Measurements from ENCODE around the gene GINS1.
A peak's percentile ranks its signal among the peaks of the same experiment; 100 is the strongest.

GINS1 gene

DNA sequence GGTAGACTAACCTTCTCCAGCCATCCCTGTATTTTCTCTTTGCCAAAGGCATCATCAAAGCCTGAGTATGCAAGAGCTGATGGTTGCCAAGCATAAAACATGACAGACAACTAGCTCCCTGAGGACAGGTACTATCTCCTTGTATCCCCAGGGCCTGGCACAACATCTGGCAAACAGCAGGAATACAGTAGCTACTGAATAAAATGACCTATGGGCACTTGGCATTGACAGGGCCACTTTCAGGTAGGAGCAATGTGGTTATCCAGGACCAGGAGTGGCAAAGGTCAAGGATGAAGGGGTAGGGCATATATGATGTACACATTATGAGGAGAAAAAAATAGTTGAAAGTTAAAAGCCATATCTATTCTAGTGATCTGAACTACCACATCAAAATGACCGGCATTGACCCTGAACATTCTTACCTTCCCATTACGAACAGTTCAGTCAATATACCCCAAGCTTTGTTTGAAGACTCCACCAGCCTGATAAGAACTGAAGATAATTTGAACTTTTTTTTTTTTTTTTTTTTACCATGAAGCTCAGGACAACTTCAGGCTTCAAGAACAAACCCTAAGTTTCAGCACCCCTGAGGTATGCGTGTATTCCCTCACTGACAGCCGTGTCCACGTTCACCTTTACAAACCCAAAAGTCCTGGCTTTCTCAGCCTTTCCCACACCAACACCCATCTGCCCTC is 29.1 kb upstream of the GINS1 start:
- no peaks in the 10 kb centered on the region for H3K4me1 Mint-ChIP-seq
- no peaks in the 10 kb centered on the region for H3K27me3 Mint-ChIP-seq
- DNase-seq = no peak
- H3K36me3 Mint-ChIP-seq = peaks cover 15% of the 10 kb centered on the region
- CTCF ChIA-PET = no interaction called here
- no peak overlapping the region for H3K4me3 Mint-ChIP-seq
- no peaks in the 10 kb centered on the region for H3K9me3 Mint-ChIP-seq
- no peak overlapping the region for H3K27ac Mint-ChIP-seq

DNA sequence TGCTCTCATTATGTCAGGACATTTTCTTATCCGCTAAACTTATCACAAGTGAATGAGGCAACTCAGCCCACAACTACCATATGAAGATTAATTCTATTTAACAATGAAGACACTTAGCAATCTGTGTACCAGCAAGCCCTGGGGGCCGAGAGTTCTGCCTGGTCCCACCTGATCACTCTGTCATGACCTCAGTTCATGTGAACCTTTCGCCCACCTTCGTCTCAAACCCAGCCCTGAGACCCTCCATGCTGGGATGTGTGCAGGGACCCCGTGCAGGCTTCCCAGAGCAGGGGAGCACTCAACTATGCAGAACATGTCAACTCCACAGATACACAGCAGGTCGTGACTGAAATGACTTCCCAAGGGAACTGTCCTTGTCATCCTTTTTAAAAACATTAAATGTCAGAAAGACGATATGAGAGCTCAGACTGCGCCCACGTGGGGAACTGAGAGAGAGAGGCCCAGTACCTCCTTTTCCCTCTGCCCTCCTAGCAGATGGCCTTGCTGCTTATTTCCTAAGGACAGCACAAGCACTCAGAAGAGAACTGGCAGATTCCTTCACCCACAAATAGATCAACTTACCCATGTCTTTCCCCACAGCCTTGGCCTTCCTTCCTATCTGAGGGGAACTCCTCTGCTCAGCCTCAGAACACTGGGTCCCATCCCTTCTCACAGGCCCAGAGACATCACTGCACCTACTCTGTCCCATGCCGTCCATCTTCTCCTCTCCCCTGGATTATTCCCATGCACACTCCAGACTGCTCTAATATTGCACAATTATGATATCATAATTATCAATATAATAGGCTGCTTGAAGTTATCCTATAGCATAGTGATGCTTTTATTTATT is 28.4 kb upstream of the GINS1 start:
- CTCF ChIA-PET = interaction anchor here (0.6 kb wide), 1 partner anchor 20 kb away, joined by 3 read pairs; no protein-coding TSS in a partner anchor
- no peaks in the 10 kb centered on the region for H3K9me3 Mint-ChIP-seq
- no peak overlapping the region for H3K27ac Mint-ChIP-seq
- no peak for DNase-seq
- H3K4me3 Mint-ChIP-seq = no peak overlapping the region
- H3K36me3 Mint-ChIP-seq = peaks cover 12% of the 10 kb centered on the region
- H3K4me1 Mint-ChIP-seq = no peaks in the 10 kb centered on the region
- H3K27me3 Mint-ChIP-seq = no peaks in the 10 kb centered on the region

DNA sequence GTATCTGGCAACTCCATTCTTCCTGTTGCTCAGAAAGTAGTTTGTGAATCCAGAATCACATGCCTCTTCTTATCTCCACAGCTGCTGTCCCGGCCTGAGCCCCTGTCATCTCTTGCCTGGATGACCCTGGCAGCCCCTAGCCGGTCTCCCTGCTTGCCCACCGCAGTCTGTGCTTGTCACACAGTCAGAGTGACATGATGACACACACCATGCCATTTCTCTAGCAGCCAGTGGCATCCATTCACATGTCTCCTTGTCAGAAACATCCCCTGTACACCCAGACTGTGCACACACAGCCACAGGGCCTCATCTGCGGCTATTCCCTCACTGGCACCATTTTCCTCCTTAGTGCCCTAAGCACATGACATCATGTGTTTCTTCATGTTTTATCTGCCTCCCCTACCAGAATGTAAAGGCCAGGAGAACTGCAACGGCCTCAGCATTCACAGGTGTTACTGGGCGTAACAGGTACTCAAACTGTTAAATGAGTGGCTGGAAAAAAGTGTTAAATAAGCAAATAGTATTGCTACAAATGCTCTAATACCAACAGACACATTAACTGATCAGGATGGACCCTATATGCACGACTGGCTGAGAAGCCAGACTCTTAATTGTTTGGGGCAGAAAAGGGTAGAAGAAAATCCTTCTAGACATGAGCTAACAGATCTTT is 26.4 kb upstream of the GINS1 start:
- H3K4me1 Mint-ChIP-seq = peaks cover 3% of the 10 kb centered on the region
- H3K9me3 Mint-ChIP-seq = no peaks in the 10 kb centered on the region
- no peaks in the 10 kb centered on the region for H3K27me3 Mint-ChIP-seq
- no peak overlapping the region for H3K4me3 Mint-ChIP-seq
- CTCF ChIA-PET = interaction anchor here (0.6 kb wide), 1 partner anchor 1659 kb away, joined by 3 read pairs; no protein-coding TSS in a partner anchor
- no peak overlapping the region for H3K27ac Mint-ChIP-seq
- DNase-seq = no peak
- H3K36me3 Mint-ChIP-seq = peaks cover 8% of the 10 kb centered on the region

DNA sequence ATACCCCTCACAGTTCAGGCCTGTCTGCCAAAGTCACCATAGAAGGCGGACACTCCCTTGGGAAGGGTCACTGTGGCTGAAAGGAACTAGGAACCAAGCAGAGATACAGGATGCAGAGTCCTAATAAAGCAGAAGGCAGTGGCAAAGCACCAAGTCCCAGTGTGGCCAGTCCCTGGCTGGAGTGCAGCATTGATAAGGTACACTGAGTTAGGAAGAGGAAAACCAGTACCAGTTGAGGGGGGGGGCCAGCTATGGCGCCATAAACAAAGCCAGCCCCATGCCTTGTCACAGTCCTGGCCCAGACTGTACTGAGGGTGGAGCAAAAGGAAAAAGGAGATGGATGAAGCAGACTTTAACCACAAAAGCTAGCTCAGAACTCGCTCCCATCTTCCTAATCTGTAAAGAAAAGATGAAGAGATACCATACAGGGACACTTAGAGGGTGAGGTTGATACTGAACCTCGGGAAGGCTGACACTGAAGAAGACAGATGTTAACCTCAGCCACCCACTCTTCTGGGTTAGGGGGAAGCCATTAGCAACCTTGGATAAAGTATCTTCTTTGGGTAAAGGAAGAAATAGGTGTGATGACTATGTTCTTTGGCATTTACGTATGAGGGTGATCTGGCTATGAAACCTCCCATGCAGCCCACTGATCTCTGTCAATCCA is 24.6 kb upstream of the GINS1 start:
- no peak for DNase-seq
- Mint-ChIP-seq H3K4me3 (no peak overlapping the region), H3K36me3 (peaks cover 11% of the 10 kb centered on the region), H3K27ac (no peak overlapping the region), H3K27me3 (no peaks in the 10 kb centered on the region), H3K9me3 (no peaks in the 10 kb centered on the region), H3K4me1 (peaks cover 6% of the 10 kb centered on the region)
- CTCF ChIA-PET = no interaction called here

DNA sequence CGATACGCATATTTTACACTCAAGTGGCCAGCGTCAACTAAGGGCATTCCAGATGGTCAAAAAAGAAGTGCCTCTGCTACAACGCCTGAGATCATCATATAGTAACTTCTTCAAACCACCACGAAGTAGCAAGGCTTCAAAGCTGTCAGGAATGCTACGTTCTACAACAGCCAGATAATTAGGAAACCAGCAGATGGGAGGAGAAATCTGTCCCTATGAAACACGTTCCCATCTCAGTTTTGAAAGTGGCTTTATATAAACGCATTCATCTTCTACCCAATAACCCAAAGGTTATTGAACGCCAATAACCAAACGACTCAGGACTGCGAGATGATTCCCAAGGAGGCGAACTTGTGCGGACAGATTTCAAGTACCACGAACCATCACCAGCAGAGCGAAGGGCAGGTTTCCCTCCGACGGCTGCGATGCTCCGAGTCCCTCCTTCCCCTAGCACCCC is 18.0 kb upstream of the GINS1 start:
- H3K4me1 Mint-ChIP-seq = peaks cover 26% of the 10 kb centered on the region
- peaks cover 5% of the 10 kb centered on the region for H3K27me3 Mint-ChIP-seq
- no peak for DNase-seq
- peaks cover 14% of the 10 kb centered on the region for H3K36me3 Mint-ChIP-seq
- H3K27ac Mint-ChIP-seq = peak overlapping the region; percentile 47
- no peaks in the 10 kb centered on the region for H3K9me3 Mint-ChIP-seq
- CTCF ChIA-PET = no interaction called here
- peak overlapping the region; percentile 82 for H3K4me3 Mint-ChIP-seq

DNA sequence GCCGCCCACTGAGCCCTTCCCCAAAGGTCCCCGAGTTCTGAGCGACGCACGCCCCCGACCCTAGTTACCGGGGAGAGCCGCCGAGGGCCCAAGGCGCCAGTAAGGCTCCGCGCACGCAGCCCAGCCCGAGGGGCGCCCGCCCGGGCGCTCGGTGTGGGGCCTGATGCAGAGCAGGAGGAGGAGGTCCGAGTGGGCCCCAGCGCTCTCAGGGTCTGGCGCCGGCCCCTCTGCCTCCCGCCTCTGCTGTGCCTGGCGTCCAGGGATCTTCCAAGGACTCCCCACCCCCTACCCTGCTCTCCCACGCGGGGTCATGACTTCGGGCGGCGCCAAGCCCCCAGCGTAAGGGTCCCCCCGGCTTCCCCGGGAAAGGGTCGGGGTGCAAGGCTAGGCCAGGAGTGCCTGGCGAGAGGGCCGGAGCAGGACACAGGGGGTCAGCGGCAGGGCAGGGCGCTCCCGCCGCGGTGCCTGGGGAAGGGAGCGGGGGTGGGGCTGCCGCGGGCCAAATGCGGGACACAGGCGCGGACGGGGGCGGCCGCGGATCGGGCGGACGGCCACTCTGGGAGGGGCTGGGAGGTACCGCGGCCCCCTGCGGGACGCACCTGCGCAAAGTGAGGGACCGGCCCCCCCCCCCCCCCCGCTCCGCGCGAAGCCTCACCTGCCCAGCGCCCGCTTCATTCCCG is 17.5 kb upstream of the GINS1 start:
- no peaks in the 10 kb centered on the region for H3K9me3 Mint-ChIP-seq
- H3K4me3 Mint-ChIP-seq = peak overlapping the region; percentile 82
- CTCF ChIA-PET = no interaction called here
- H3K27me3 Mint-ChIP-seq = peaks cover 7% of the 10 kb centered on the region
- peaks cover 14% of the 10 kb centered on the region for H3K36me3 Mint-ChIP-seq
- peak; percentile 53 for DNase-seq
- peaks cover 23% of the 10 kb centered on the region for H3K4me1 Mint-ChIP-seq
- peak overlapping the region; percentile 47 for H3K27ac Mint-ChIP-seq

DNA sequence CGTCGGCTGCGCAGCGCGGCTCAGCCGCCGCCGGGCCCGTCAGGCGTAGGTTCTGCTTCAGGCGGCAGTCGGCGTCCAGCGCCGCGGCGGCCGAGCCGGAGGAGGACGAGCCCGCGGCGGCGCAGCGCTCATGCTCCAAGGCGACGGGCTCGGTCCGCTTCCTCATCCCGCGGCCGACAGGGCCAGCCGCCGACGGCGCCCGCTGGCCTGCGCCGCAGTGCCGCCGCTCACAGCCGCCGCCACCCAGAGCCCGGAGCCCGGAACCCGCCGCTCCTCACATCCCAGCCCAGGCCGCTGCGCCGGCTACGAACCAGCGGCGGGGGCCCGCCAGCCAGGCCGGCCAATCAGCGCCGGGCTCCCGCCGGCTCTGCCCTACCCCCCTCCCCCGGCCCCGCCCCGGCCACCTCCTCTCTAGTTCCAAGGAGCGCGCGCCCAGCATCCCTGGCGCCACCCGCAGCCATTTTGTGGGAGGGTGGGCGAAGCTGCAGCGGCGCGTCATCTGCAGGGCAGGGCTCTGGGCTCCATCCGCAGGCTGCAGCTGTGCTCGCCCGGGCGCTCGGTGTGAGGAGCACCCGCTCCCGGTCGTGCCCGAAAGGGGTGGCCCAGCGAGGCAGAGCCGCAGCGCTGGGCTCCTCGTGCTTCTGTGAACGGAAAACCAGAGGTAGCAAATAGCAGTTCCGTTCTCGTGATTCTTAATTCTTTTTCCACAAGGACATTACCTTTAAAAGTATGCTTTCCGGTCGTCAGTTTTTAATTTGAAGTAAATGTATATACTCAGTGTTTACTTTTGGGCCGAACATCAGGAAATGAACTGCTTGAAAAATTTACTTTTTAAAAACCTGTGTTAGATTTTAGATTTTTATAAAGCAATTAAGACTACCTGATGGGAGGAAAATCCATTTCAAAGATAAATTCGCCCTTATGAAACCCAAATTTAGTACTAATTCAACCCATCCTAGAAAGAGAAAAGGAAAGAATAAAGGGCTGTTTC is 16.6 kb upstream of the GINS1 start, which contains the start of gene ABHD12:
ABHD12 (minus strand) TSS at position 298 of the 991 bp plus-strand sequence; CDS start at position 166, 132 bp downstream.
- peak within 1 kb of the TSS; percentile 96 for H3K27ac Mint-ChIP-seq
- H3K36me3 Mint-ChIP-seq = peaks cover 14% of the 10 kb centered on the region
- DNase-seq = peak; percentile 97
- H3K4me1 Mint-ChIP-seq = peaks cover 23% of the 10 kb centered on the region
- H3K4me3 Mint-ChIP-seq = peak within 1 kb of the TSS; percentile 82
- CTCF ChIA-PET = no interaction called here
- H3K27me3 Mint-ChIP-seq = peaks cover 7% of the 10 kb centered on the region
- no peaks in the 10 kb centered on the region for H3K9me3 Mint-ChIP-seq

DNA sequence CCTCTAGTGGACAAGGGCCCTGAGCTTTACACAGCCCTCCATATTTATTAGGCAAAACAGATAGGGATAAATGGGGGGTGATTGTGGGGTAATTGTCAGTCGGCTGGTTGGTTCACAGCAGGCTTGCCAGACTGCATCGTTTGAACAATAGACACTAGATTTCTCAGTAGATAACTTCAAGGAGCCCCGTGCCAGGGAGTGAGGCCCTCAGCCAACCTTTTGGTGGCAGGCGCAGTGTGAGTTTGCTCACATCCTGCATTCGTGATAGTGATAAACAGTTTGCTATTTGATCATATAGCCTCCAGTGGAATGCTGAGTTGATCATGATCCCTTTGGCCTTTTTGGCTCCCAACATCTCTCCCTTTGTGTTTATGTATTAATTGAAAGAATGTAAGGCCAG is 13.2 kb upstream of the GINS1 start:
- CTCF ChIA-PET = no interaction called here
- H3K4me3 Mint-ChIP-seq = no peak overlapping the region
- no peaks in the 10 kb centered on the region for H3K9me3 Mint-ChIP-seq
- DNase-seq = no peak
- H3K27me3 Mint-ChIP-seq = peaks cover 23% of the 10 kb centered on the region
- H3K27ac Mint-ChIP-seq = no peak overlapping the region
- H3K36me3 Mint-ChIP-seq = peaks cover 3% of the 10 kb centered on the region
- peaks cover 11% of the 10 kb centered on the region for H3K4me1 Mint-ChIP-seq

DNA sequence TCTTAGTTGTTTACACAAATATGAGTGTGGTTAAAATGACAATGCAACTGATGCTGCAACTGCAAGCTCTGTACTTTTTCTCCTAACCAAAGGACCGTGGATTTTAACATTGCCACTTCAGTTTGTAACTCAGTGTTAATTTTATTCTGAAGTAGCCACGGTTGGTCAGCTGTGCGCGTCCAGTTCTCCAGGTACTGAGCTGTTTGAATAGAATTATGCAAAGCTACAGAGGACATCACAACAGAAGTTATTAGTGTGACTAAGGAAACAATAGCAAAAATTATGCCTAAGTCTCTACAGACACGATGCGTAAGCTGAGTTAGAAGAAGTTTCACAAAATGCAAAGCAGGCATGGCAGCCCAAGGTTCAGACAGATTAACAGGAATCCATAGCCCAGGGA is 12.5 kb upstream of the GINS1 start:
- H3K36me3 Mint-ChIP-seq = no peaks in the 10 kb centered on the region
- DNase-seq = no peak
- no peak overlapping the region for H3K27ac Mint-ChIP-seq
- peaks cover 7% of the 10 kb centered on the region for H3K4me1 Mint-ChIP-seq
- no peaks in the 10 kb centered on the region for H3K9me3 Mint-ChIP-seq
- H3K4me3 Mint-ChIP-seq = no peak overlapping the region
- H3K27me3 Mint-ChIP-seq = peaks cover 23% of the 10 kb centered on the region
- CTCF ChIA-PET = interaction anchor here (1.2 kb wide), 1 partner anchor 84 kb away, joined by 3 read pairs; no protein-coding TSS in a partner anchor

DNA sequence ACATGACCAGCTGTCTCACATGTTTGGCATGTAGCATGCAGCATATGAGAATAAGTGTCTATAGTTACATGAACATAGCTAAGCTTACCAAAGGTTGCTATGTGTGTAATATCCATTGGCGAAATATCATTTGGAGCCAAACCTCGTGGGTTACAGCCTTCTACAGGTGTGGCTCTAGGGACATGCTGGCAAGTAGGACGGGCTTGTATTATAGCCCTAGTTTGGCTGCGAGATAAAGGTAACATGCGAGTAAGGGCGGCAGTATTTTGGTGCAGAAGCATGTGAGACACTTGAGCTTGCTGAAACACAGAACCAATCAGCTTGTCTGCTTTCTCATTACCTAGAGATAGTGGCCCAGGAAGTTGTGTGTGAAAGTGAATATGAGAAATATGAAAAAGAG is 10.4 kb upstream of the GINS1 start:
- Mint-ChIP-seq H3K4me1 (no peaks in the 10 kb centered on the region), H3K36me3 (no peaks in the 10 kb centered on the region), H3K9me3 (peaks cover 6% of the 10 kb centered on the region), H3K4me3 (no peak overlapping the region), H3K27me3 (peaks cover 23% of the 10 kb centered on the region), H3K27ac (no peak overlapping the region)
- DNase-seq = no peak
- CTCF ChIA-PET = interaction anchor here (1.1 to 3.7 kb wide), 4 partner anchors 10 to 103 kb away, joined by 3 to 33 read pairs (median 20); partner anchors contain the start of gene GINS1

DNA sequence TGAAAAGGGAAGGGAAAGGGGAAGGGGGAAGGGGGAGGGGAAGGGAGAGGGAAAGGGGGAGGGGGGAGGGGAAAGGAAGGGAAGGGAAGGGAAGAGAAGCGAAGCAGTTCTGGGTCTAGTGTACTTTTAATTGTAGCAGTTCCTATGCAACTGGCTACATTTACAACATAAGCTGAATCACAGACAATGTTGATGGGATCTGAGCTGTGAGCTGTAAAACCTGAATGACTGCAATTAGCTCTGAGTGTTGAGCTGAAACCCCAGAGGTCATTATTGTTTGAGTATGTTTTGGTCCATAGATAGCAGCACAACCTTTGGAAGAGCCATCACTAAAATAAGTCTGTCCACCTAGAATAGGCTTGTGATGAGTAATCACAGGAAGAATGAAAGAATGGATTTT is 9.7 kb upstream of the GINS1 start:
- H3K9me3 Mint-ChIP-seq = peaks cover 12% of the 10 kb centered on the region
- H3K36me3 Mint-ChIP-seq = no peaks in the 10 kb centered on the region
- no peaks in the 10 kb centered on the region for H3K4me1 Mint-ChIP-seq
- H3K27ac Mint-ChIP-seq = no peak overlapping the region
- CTCF ChIA-PET = interaction anchor here (0.7 to 3.7 kb wide), 9 partner anchors 10 to 335 kb away, joined by 3 to 33 read pairs (median 9); partner anchors contain the start of gene GINS1
- H3K27me3 Mint-ChIP-seq = peaks cover 27% of the 10 kb centered on the region
- no peak overlapping the region for H3K4me3 Mint-ChIP-seq
- no peak for DNase-seq

DNA sequence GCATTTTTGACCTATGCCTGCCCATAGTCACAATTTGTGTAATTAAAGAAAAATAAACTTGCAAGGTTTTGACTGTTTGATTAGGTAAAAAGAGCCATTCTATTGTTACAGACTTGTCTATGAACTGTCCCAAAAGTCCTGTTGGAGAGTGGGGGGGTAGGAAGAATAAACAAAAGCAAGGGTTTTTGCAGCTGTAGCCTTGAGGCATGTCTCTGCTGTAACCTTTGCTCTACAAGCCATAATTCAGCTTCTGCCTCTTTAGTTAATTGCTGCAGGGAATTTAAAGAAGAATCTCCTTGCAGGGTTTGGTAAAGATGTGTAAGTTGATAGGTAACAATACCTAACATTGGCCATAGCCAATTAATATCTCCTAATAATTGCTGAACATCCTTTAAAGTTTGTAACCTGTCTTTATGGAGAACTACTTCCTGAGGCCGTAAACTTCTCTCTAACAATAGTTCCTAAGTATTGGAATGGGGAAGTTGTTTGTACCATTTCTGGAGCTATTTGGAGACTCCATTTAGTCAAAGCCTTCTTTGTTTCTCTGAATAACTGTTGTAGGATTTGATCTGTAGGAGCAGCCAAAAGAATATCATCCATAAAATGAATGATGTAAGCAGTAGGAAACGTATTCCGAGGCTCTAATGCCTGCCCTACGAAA is 9.0 kb upstream of the GINS1 start:
- H3K4me3 Mint-ChIP-seq = no peak overlapping the region
- no peak overlapping the region for H3K27ac Mint-ChIP-seq
- CTCF ChIA-PET = interaction anchor here (0.7 to 3.7 kb wide), 16 partner anchors 9 to 404 kb away, joined by 3 to 33 read pairs (median 4); partner anchors contain the start of genes GINS1 and PYGB
- H3K36me3 Mint-ChIP-seq = no peaks in the 10 kb centered on the region
- no peaks in the 10 kb centered on the region for H3K4me1 Mint-ChIP-seq
- DNase-seq = no peak
- H3K27me3 Mint-ChIP-seq = peaks cover 27% of the 10 kb centered on the region
- H3K9me3 Mint-ChIP-seq = peaks cover 17% of the 10 kb centered on the region

Measured in activated naive CD4-positive, alpha-beta T cell treated with anti-CD3 and anti-CD28 coated beads, Interleukin-2, amount 10 ng/mL, durations not matched to agents 7 days and 5 days (primary cell).